ENCODE data around the gene DELE1. TPM values are rescaled to one million over a fixed set of nuclear protein-coding genes. Genes with fewer than 3 reads are reported as not detected.
"Not testable (repeated sequence)": the region's sequence is repeated elsewhere in the genome, so short reads cannot be mapped to it uniquely, and the experiment has no call there.

Gene DELE1
- total RNA-seq, 4 donors from 2014 or later = 24.7 to 102 (median 45.8) TPM

- no peak overlapping the region for H3K27ac ChIP-seq
- H3K27me3 ChIP-seq = no peaks in the 10 kb centered on the region
- TF ChIP-seq POLR2A (IDR thresholded peaks at IDR 0.05) = no peak
- peak in 3 of 4 experiments; percentile 19 to 27 (median 27) for TF ChIP-seq CTCF (IDR thresholded peaks at IDR 0.05)
- no peaks in the 10 kb centered on the region for H3K36me3 ChIP-seq
- no peaks in the 10 kb centered on the region for H3K4me1 ChIP-seq
- H3K9me3 ChIP-seq = no peaks in the 10 kb centered on the region
- H3K4me3 ChIP-seq = no peak overlapping the region
- intact Hi-C loops (cut with DNase I; ENCODE audit: low total_unique reads) = no loop called here
- no peak for DNase-seq
Measured at GRCh38 chr5:141889282-141889871, 34.3 kb upstream of the DELE1 start.

GRCh38 chr5:141890429-141890828 is 33.2 kb upstream of the DELE1 start:
- H3K27me3 ChIP-seq; H3K27ac ChIP-seq; H3K4me1 ChIP-seq; H3K4me3 ChIP-seq; intact Hi-C loops (cut with DNase I; ENCODE audit: low total_unique reads); DNase-seq; H3K36me3 ChIP-seq; H3K9me3 ChIP-seq: not testable (repeated sequence)

GRCh38 chr5:141897425-141897824 is 26.2 kb upstream of the DELE1 start:
- Histone ChIP-seq H3K9me3 (no peaks in the 10 kb centered on the region), H3K4me3 (no peak overlapping the region), H3K27me3 (no peaks in the 10 kb centered on the region), H3K27ac (no peak overlapping the region), H3K4me1 (no peaks in the 10 kb centered on the region), H3K36me3 (no peaks in the 10 kb centered on the region)
- no peak for DNase-seq
- TF ChIP-seq CTCF (IDR thresholded peaks at IDR 0.05) = no peak
- no peak for TF ChIP-seq POLR2A (IDR thresholded peaks at IDR 0.05)
- intact Hi-C loops (cut with DNase I; ENCODE audit: low total_unique reads) = no loop called here

- Histone ChIP-seq H3K4me1 (no peaks in the 10 kb centered on the region), H3K4me3 (no peak overlapping the region), H3K36me3 (no peaks in the 10 kb centered on the region), H3K27ac (no peak overlapping the region), H3K9me3 (no peaks in the 10 kb centered on the region), H3K27me3 (no peaks in the 10 kb centered on the region)
- intact Hi-C loops (cut with DNase I; ENCODE audit: low total_unique reads) = no loop called here
- TF ChIP-seq CTCF (IDR thresholded peaks at IDR 0.05) (no peak), POLR2A (IDR thresholded peaks at IDR 0.05) (no peak)
- DNase-seq = no peak
Measured at GRCh38 chr5:141898448-141899049, 25.1 kb upstream of the DELE1 start.

GRCh38 chr5:141902015-141902814 is 21.5 kb upstream of the DELE1 start:
- Histone ChIP-seq H3K9me3 (no peaks in the 10 kb centered on the region), H3K36me3 (no peaks in the 10 kb centered on the region), H3K4me3 (no peak overlapping the region), H3K27me3 (no peaks in the 10 kb centered on the region), H3K4me1 (no peaks in the 10 kb centered on the region), H3K27ac (no peak overlapping the region)
- TF ChIP-seq CTCF (IDR thresholded peaks at IDR 0.05) (no peak), POLR2A (IDR thresholded peaks at IDR 0.05) (no peak)
- no peak for DNase-seq
- intact Hi-C loops (cut with DNase I; ENCODE audit: low total_unique reads) = no loop called here
